ENCODE results near the gene SLC6A3.
"Not testable (repeated sequence)": the region's sequence is repeated elsewhere in the genome, so short reads cannot be mapped to it uniquely, and the experiment has no call there.

Gene SLC6A3

DNA sequence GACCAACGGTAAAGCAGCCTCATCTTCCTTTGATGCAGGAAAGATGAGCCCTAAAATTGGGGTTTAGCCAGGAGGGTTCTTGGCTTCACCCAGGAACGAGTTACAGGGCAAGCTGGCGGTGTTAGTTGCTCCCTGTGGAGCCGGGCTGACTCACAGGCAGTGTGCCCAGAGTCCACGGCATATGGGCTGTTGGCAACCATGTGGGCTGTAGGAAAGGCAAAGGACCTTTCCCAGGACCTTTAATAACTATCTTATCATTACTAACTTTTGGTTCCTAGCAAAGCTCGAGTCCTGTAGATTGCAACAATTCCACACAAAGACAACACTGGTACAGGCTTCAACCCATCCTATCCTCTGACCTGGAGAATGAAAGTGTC, 70.6 kb downstream of the SLC6A3 start:
- H3K4me3 ChIP-seq (replicated peaks in 1 of 2; ENCODE audit: low read depth in 2 of 2, low read length in 2 of 2), result no peak overlapping the region
- DNase-seq (ENCODE audit: low read depth in 2 of 2), result peak; percentile 5 to 43
- TF ChIP-seq, protein P1, sequence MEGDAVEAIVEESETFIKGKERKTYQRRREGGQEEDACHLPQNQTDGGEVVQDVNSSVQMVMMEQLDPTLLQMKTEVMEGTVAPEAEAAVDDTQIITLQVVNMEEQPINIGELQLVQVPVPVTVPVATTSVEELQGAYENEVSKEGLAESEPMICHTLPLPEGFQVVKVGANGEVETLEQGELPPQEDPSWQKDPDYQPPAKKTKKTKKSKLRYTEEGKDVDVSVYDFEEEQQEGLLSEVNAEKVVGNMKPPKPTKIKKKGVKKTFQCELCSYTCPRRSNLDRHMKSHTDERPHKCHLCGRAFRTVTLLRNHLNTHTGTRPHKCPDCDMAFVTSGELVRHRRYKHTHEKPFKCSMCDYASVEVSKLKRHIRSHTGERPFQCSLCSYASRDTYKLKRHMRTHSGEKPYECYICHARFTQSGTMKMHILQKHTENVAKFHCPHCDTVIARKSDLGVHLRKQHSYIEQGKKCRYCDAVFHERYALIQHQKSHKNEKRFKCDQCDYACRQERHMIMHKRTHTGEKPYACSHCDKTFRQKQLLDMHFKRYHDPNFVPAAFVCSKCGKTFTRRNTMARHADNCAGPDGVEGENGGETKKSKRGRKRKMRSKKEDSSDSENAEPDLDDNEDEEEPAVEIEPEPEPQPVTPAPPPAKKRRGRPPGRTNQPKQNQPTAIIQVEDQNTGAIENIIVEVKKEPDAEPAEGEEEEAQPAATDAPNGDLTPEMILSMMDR (IDR thresholded peaks at IDR 0.05; ENCODE audit: low read depth, low read length), result no peak

DNA sequence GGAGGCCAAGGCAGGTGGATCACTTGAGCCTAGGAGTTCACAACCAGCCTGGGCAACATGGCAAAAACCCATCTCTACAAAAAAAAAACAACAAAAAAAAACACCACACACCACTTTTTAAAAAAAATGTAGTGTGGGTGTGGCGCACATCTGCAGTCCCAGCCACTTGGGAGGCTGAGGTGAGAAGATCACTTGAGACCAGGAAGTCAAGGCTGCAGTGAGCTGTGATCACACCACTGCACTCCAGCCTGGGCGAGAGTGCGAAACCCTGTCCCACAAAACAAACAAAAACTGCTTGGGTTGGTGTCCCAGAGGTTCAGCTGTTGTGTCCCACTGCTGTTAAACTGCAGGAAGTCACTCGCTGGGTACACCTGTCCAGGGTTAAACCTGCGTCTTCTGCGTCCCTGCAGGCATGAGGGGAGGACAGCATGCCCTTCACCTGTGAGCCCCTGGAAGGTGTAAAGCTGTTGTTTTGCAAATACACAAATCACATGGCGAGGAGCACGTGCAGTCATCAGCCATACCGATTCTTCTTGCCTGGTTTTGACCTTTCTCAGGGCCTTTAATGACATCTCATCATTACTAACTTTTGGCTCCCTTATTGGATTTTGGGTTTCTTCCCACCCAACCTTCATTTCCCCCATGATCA, 71.1 kb downstream of the SLC6A3 start:
- DNase-seq (ENCODE audit: low read depth in 2 of 2), result no peak
- TF ChIP-seq, protein P1 (IDR thresholded peaks at IDR 0.05; ENCODE audit: low read depth, low read length), result no peak
- no peak overlapping the region for H3K4me3 ChIP-seq (replicated peaks in 1 of 2; ENCODE audit: low read depth in 2 of 2, low read length in 2 of 2)

DNA sequence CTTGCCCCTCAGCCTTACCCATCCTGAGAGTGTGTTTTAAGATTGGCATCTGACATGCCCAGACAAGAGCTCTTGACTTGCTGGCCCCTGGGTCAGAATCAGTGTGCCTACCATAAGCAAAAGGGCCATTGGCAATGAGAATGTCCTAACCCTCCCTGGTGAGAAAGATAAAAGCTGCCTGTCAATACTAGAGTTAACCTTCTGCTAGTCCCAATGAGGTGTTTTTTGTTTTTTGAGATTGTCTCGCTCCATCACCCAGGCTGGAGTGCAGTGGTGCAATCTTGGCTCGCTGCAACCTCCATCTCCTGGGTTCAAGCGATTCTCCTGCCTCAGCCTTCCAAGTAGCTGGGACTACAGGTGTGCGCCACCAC, 73.3 kb downstream of the SLC6A3 start:
- DNase-seq (ENCODE audit: low read depth in 2 of 2); H3K4me3 ChIP-seq (replicated peaks in 1 of 2; ENCODE audit: low read depth in 2 of 2, low read length in 2 of 2): not testable (repeated sequence)

- no peak overlapping the region for H3K4me3 ChIP-seq (replicated peaks in 1 of 2; ENCODE audit: low read depth in 2 of 2, low read length in 2 of 2)
- no peak for DNase-seq (ENCODE audit: low read depth in 2 of 2)
- TF ChIP-seq, protein P1 (IDR thresholded peaks at IDR 0.05; ENCODE audit: low read depth, low read length), result no peak
Observed at GRCh38 chr5:1371218-1371971, 73.8 kb downstream of the SLC6A3 start.

- H3K4me3 ChIP-seq (replicated peaks in 1 of 2; ENCODE audit: low read depth in 2 of 2, low read length in 2 of 2), result no peak overlapping the region
- TF ChIP-seq, protein P1 (IDR thresholded peaks at IDR 0.05; ENCODE audit: low read depth, low read length), result no peak
- no peak for DNase-seq (ENCODE audit: low read depth in 2 of 2)
Observed at GRCh38 chr5:1370006-1370405, 75.2 kb downstream of the SLC6A3 start.

GRCh38 chr5:1368756-1369155, 76.5 kb downstream of the SLC6A3 start:
- no peak for DNase-seq (ENCODE audit: low read depth in 2 of 2)
- no peak overlapping the region for H3K4me3 ChIP-seq (replicated peaks in 1 of 2; ENCODE audit: low read depth in 2 of 2, low read length in 2 of 2)
- TF ChIP-seq, protein P1 (IDR thresholded peaks at IDR 0.05; ENCODE audit: low read depth, low read length), result no peak

GRCh38 chr5:1368236-1368635, 77.0 kb downstream of the SLC6A3 start:
- H3K4me3 ChIP-seq (replicated peaks in 1 of 2; ENCODE audit: low read depth in 2 of 2, low read length in 2 of 2), result no peak overlapping the region
- TF ChIP-seq, protein P1 (IDR thresholded peaks at IDR 0.05; ENCODE audit: low read depth, low read length), result no peak
- DNase-seq (ENCODE audit: low read depth in 2 of 2), result no peak

Data from cardiac fibroblast (primary cell).